ENCODE measurements around the gene CDK10.
"Not testable (repeated sequence)": the region's sequence is repeated elsewhere in the genome, so short reads cannot be mapped to it uniquely, and the experiment has no call there.

Gene CDK10

GRCh38 chr16:89693931-89694783, 7.7 kb downstream of the CDK10 start:
- intact Hi-C loops (cut with DNase I) = no loop called here
- DNase-seq = peak in 3 of 10 donors; percentile 73 to 85 (median 79)

- intact Hi-C loops (cut with DNase I) = not testable (repeated sequence)
- peak in 1 of 10 donors; percentile 64 for DNase-seq
These were observed 8.2 kb downstream of the CDK10 start for GRCh38 chr16:89694784-89695085.

GRCh38 chr16:89695086-89695874, 8.8 kb downstream of the CDK10 start:
- DNase-seq = peak in 4 of 10 donors; percentile 62 to 93 (median 85)
- intact Hi-C loops (cut with DNase I) = no loop called here

- peak in 3 of 10 donors; percentile 72 to 83 (median 78) for DNase-seq
- intact Hi-C loops (cut with DNase I) = no loop called here
These were observed 9.6 kb downstream of the CDK10 start for GRCh38 chr16:89695875-89696669.

- peak in 1 of 10 donors; percentile 69 for DNase-seq
- intact Hi-C loops (cut with DNase I) = no loop called here
These were observed 10.2 kb downstream of the CDK10 start for GRCh38 chr16:89696670-89697128.

GRCh38 chr16:89697161-89697615, 10.7 kb downstream of the CDK10 start:
- intact Hi-C loops (cut with DNase I) = no loop called here
- DNase-seq = peak in 1 of 10 donors; percentile 73

- intact Hi-C loops (cut with DNase I) = no loop called here
- DNase-seq = no peak
These were observed 11.3 kb downstream of the CDK10 start for GRCh38 chr16:89697616-89698331.

- DNase-seq; intact Hi-C loops (cut with DNase I): not testable (repeated sequence)
These were observed 12.2 kb downstream of the CDK10 start for GRCh38 chr16:89698717-89699116.

- peak in 1 of 10 donors; percentile 80 for DNase-seq
- intact Hi-C loops (cut with DNase I) = loop anchor here (2.0 kb wide), 2 partner anchors 13 to 161 kb away; partner anchors contain the start of gene CDK10
These were observed 13.2 kb downstream of the CDK10 start for GRCh38 chr16:89699629-89700099.

- intact Hi-C loops (cut with DNase I) = loop anchor here (2.0 kb wide), 2 partner anchors 13 to 161 kb away; partner anchors contain the start of gene CDK10
- peak; percentile 98 to 100 (median 100) for DNase-seq
These were observed 13.7 kb downstream of the CDK10 start for GRCh38 chr16:89700100-89700648.

- DNase-seq = peak in 2 of 10 donors; percentile 38 to 78
- intact Hi-C loops (cut with DNase I) = loop anchor here (2.0 kb wide), 2 partner anchors 14 to 160 kb away; partner anchors contain the start of gene CDK10
These were observed 14.3 kb downstream of the CDK10 start for GRCh38 chr16:89700649-89701424.

- peak; percentile 63 to 99 (median 94) for DNase-seq
- intact Hi-C loops (cut with DNase I) = loop anchor here (2.0 kb wide), 2 partner anchors 15 to 159 kb away; partner anchors contain the start of gene CDK10
These were observed 15.2 kb downstream of the CDK10 start, which contains the start of gene SPATA2L for GRCh38 chr16:89701425-89702406. Gene SPATA2L, minus strand, starts transcription at chr16:89701705. Its CDS starts 473 bp downstream, at chr16:89701232.

GRCh38 chr16:89704281-89704680, 17.8 kb downstream of the CDK10 start:
- intact Hi-C loops (cut with DNase I) = no loop called here

GRCh38 chr16:89705006-89705405, 18.5 kb downstream of the CDK10 start:
- intact Hi-C loops (cut with DNase I) = no loop called here
- DNase-seq = no peak

More at GRCh38 chr16:89704281-89704680, 17.8 kb downstream of the CDK10 start:
- DNase-seq = no peak

GRCh38 chr16:89706518-89707260, 20.2 kb downstream of the CDK10 start:
- intact Hi-C loops (cut with DNase I) = loop anchor here (1.0 kb wide), 1 partner anchor 87 kb away; no protein-coding TSS in a partner anchor
- no peak for DNase-seq

- no peak for DNase-seq
- intact Hi-C loops (cut with DNase I) = no loop called here
These were observed 21.2 kb downstream of the CDK10 start for GRCh38 chr16:89707695-89708094.
